Neutrophil (primary cell): ENCODE measurements around the gene PGA4.
"Not testable (repeated sequence)": the region's sequence is repeated elsewhere in the genome, so short reads cannot be mapped to it uniquely, and the experiment has no call there.

Experiments
- H3K27ac ChIP-seq: fragments of 200-600 bp; sonication (generic); 2 replicates; pipeline ENCODE4 v1.5.1; 2016; ENCODE audit warnings: mild to moderate bottlenecking, moderate library complexity
- H3K27me3 ChIP-seq: fragments of 200-600 bp; sonication (generic); 2 replicates; pipeline ENCODE4 v1.6.0; 2016; ENCODE audit warnings: mild to moderate bottlenecking
- H3K36me3 ChIP-seq: fragments of 200-600 bp; sonication (generic); 2 replicates; pipeline ENCODE4 v1.5.1; 2017
- H3K4me1 ChIP-seq, 2 experiments: fragments of 200-600 bp in 1 of 2; sonication (generic) in 1 of 2; 1 replicate in 1 of 2; 2 replicates in 1 of 2; pipeline versions ENCODE4 v1.5.1 to v1.6.1; 2013 to 2016; ENCODE audit warnings: low read depth in 1 of 2, low read length in 1 of 2, mild to moderate bottlenecking in 1 of 2, moderate library complexity in 1 of 2; ENCODE audit not compliant: control insufficient read depth in 1 of 2, insufficient read depth in 1 of 2
- H3K4me3 ChIP-seq, 2 experiments: fragments of 200-600 bp in 1 of 2; sonication (generic) in 1 of 2; 1 replicate in 1 of 2; 2 replicates in 1 of 2; pipeline ENCODE4 v1.5.1; 2013 to 2016; ENCODE audit warnings: low read depth in 1 of 2, low read length in 1 of 2, mild to moderate bottlenecking in 1 of 2, moderate library complexity in 1 of 2
- H3K9me3 ChIP-seq: fragments of 200-600 bp; sonication (generic); 2 replicates; pipeline ENCODE4 v1.5.1; 2016
- CTCF ChIP-seq: fragments of 200-600 bp; sonication (generic); IDR thresholded peaks from 2 replicates; pipeline ENCODE4 v1.5.1; 2016; ENCODE audit warnings: antibody characterized with exemption

The PGA4 gene

GRCh38 chr11:61176446-61176845 is 45.7 kb upstream of the PGA4 start:
- TF ChIP-seq CTCF: no peak
- Histone ChIP-seq H3K4me3 (no peak overlapping the region), H3K36me3 (no peaks in the 10 kb centered on the region), H3K27me3 (no peaks in the 10 kb centered on the region), H3K27ac (no peak overlapping the region), H3K9me3 (no peaks in the 10 kb centered on the region), H3K4me1 (peaks cover 16 to 22% of the 10 kb centered on the region in 2 experiments)

- not testable (repeated sequence) for H3K9me3 ChIP-seq, H3K27me3 ChIP-seq, H3K27ac ChIP-seq, H3K36me3 ChIP-seq, H3K4me1 ChIP-seq, H3K4me3 ChIP-seq
Observed at GRCh38 chr11:61180205-61180604, 41.9 kb upstream of the PGA4 start.

- Histone ChIP-seq H3K27ac (no peak overlapping the region), H3K36me3 (no peaks in the 10 kb centered on the region), H3K4me1 (no peaks in the 10 kb centered on the region), H3K9me3 (no peaks in the 10 kb centered on the region), H3K4me3 (no peak overlapping the region), H3K27me3 (no peaks in the 10 kb centered on the region)
- no peak for TF ChIP-seq CTCF
Observed at GRCh38 chr11:61181489-61181888, 40.7 kb upstream of the PGA4 start.

- Histone ChIP-seq H3K36me3 (no peaks in the 10 kb centered on the region), H3K9me3 (no peaks in the 10 kb centered on the region), H3K4me1 (no peaks in the 10 kb centered on the region), H3K27me3 (no peaks in the 10 kb centered on the region), H3K4me3 (no peak overlapping the region), H3K27ac (no peak overlapping the region)
- no peak for TF ChIP-seq CTCF
Observed at GRCh38 chr11:61183645-61184044, 38.5 kb upstream of the PGA4 start.

- Histone ChIP-seq H3K36me3 (no peaks in the 10 kb centered on the region), H3K4me3 (no peak overlapping the region), H3K27ac (no peak overlapping the region), H3K9me3 (no peaks in the 10 kb centered on the region), H3K27me3 (no peaks in the 10 kb centered on the region), H3K4me1 (no peaks in the 10 kb centered on the region)
- TF ChIP-seq CTCF: no peak
Observed at GRCh38 chr11:61186504-61186903, 35.6 kb upstream of the PGA4 start.

GRCh38 chr11:61187505-61188130 is 34.5 kb upstream of the PGA4 start:
- H3K36me3 ChIP-seq: no peaks in the 10 kb centered on the region
- H3K27me3 ChIP-seq: no peaks in the 10 kb centered on the region
- no peak overlapping the region for H3K27ac ChIP-seq
- no peak overlapping the region for H3K4me3 ChIP-seq
- H3K9me3 ChIP-seq: no peaks in the 10 kb centered on the region
- no peaks in the 10 kb centered on the region for H3K4me1 ChIP-seq
- TF ChIP-seq CTCF: peak; percentile 94
